ENCODE data around the gene IFT81.

- TF ChIP-seq, protein P1, sequence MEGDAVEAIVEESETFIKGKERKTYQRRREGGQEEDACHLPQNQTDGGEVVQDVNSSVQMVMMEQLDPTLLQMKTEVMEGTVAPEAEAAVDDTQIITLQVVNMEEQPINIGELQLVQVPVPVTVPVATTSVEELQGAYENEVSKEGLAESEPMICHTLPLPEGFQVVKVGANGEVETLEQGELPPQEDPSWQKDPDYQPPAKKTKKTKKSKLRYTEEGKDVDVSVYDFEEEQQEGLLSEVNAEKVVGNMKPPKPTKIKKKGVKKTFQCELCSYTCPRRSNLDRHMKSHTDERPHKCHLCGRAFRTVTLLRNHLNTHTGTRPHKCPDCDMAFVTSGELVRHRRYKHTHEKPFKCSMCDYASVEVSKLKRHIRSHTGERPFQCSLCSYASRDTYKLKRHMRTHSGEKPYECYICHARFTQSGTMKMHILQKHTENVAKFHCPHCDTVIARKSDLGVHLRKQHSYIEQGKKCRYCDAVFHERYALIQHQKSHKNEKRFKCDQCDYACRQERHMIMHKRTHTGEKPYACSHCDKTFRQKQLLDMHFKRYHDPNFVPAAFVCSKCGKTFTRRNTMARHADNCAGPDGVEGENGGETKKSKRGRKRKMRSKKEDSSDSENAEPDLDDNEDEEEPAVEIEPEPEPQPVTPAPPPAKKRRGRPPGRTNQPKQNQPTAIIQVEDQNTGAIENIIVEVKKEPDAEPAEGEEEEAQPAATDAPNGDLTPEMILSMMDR (IDR thresholded peaks at IDR 0.05): no peak
- TF ChIP-seq POLR2A (IDR thresholded peaks at IDR 0.05) (no peak), EP300 (IDR thresholded peaks at IDR 0.05) (no peak)
Measured at GRCh38 chr12:110107369-110108281, 16.5 kb upstream of the IFT81 start.

Data from tibial nerve (tissue), 4 donors.